Ovary (tissue), 10 donors: ENCODE measurements around the gene DBF4B. TPM values are rescaled to one million over a fixed set of nuclear protein-coding genes. Genes with fewer than 3 reads are reported as not detected.

Source experiments
- DNase-seq, 5 donors: peaks; one replicate each; pipeline ENCODE4 v3.0.0-alpha.2; 2019 to 2020
- H3K27ac ChIP-seq, 2 donors: fragments of 200-600 bp; one replicate each; pipeline versions ENCODE4 v1.5.1 to v1.8.0; 2019 to 2022
- H3K27me3 ChIP-seq: fragments of 200-600 bp; one replicate; pipeline ENCODE4 v1.8.0; 2022
- H3K36me3 ChIP-seq: fragments of 200-600 bp; sonication (generic); one replicate; pipeline ENCODE4 v1.5.1; 2019
- H3K4me1 ChIP-seq: one replicate; pipeline ENCODE4 v1.8.1; 2013; ENCODE audit warnings: mild to moderate bottlenecking, moderate library complexity; ENCODE audit not compliant: insufficient read depth
- H3K4me3 ChIP-seq: fragments of 200-600 bp; sonication (generic); one replicate; pipeline ENCODE4 v1.5.1; 2017
- H3K9me3 ChIP-seq, 2 donors: fragments of 200-600 bp in 1 of 2; sonication (generic) in 1 of 2; one replicate each; pipeline versions ENCODE4 v1.5.1 to v1.8.1; 2013 to 2019; ENCODE audit warnings: mild to moderate bottlenecking in 1 of 2, moderate library complexity in 1 of 2
- EP300 ChIP-seq: sonication (generic); formaldehyde crosslinking; IDR thresholded peaks from one replicate; pipeline ENCODE4 v1.6.1; 2017; ENCODE audit warnings: antibody characterized with exemption
- POLR2A ChIP-seq: fragments of 450-650 bp; IDR thresholded peaks from one replicate; pipeline ENCODE4 v1.6.1; 2017; ENCODE audit warnings: antibody characterized with exemption, mild to moderate bottlenecking, moderate library complexity
- WGBS, 3 donors: extraction: QIAGEN DNeasy Blood & Tissue Kit in 1 of 3; methylation state at CpG; one replicate each; pipeline versions ENCODE4 v1.1.5 to v1.1.7; 2013 to 2017; 5-methylcytosine and 5-hydroxymethylcytosine counted together
- intact Hi-C, 4 donors: fragments of 100-400 bp; cut with DNase I; formaldehyde crosslinking; loops; one replicate each; pipeline versions ENCODE4 v1.11.0 to v1.15.1; 2022 to 2023
- long read RNA-seq, 3 donors: library from polyadenylated mRNA in 2 of 3; unstranded in 2 of 3; transcript quantifications; one replicate each; pipeline ENCODE4 v2.0.0 and lab custom pipeline, GENCODE V29; 2021 to 2026
- polyA plus RNA-seq, 2 donors: library from polyadenylated mRNA; stranded (reverse); fragments of 200-250 nt in 1 of 2; fragments of 350-450 nt in 1 of 2; fragmentation: Illumina TruSeq in 1 of 2; extraction: RNeasy Lipid Tissue Mini Kit (QIAGEN cat#74804) in 1 of 2; gene quantifications; one replicate each; pipeline ENCODE4 v1.2.3, GENCODE V29; 2013 to 2014
- total RNA-seq, 7 donors: library from RNA; depleted of rRNA in 2 of 7; stranded (reverse); fragments of >200 nt in 2 of 7; fragmentation: NEBNext Ultra II Directional in 3 of 7; extraction: Animal tissue kit (Norgen Biotek cat#: 25700) in 3 of 7; gene quantifications; one replicate each; pipeline versions ENCODE4 v1.1.0 to v1.2.4, GENCODE V29; 2016 to 2023
- TF ChIP-seq, protein P1 (sequence below), 3 donors: fragments of 450-650 bp in 2 of 3; fragments of 200-600 bp in 1 of 3; IDR thresholded peaks; one replicate each; pipeline versions ENCODE4 v1.5.1 to v1.8.0; 2016 to 2022; ENCODE audit warnings: antibody characterized with exemption in 3 of 3, mild to moderate bottlenecking in 1 of 3
- donor health status: DM: no; HTN: no; CAD: no; lungs with moderate emphysema.
- donor health status: DM: no; HTN: no; CAD: no.
- donor health status: Bipolar disorder and iron deficiency.
- donor health status: DM: yes; HTN: yes; CAD: no.
- donor health status: DM: no; HTN: no; CAD: no.
- donor health status: DM: yes; HTN: yes; CAD: no.

DBF4B gene, protein sequence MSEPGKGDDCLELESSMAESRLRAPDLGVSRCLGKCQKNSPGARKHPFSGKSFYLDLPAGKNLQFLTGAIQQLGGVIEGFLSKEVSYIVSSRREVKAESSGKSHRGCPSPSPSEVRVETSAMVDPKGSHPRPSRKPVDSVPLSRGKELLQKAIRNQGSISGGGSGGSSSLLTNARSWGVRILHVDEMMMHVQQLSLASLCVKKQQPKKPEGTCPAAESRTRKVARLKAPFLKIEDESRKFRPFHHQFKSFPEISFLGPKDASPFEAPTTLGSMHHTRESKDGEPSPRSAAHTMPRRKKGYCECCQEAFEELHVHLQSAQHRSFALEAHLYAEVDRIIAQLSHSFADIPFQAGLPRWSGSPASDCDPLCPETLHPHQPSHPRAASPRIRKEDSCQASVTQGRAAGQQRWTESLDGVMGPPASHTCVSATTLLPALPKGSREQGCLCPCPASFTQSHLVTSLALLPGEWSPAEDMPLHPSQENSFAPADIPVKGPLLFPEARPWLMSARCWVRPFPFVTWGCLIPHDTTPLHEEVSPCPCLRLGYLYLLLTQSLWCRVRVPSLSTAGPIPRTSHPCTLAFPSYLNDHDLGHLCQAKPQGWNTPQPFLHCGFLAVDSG
- total RNA-seq (1 to 10 TPM; 3.1 to 9.7 (median 6.7) TPM), polyA plus RNA-seq (1 to 10 TPM; 5.6 to 6.8 TPM)
- long read RNA-seq, donor 1, transcript DBF4B-203 (5 exons, 775 nt) = major isoform, 5 of 20 reads
- long read RNA-seq, donor 1, partial matches to known transcripts = 2 of 20 reads
- long read RNA-seq, donor 1, other reads (novel, unspliced or antisense) = 10 of 20 reads
- long read RNA-seq, donor 2, partial matches to known transcripts = 0 of 5 reads
- long read RNA-seq, donor 2, other reads (novel, unspliced or antisense) = 0 of 5 reads
- long read RNA-seq, donor 3, partial matches to known transcripts = 0 of 3 reads
- long read RNA-seq, donor 3, other reads (novel, unspliced or antisense) = 3 of 3 reads

DNA sequence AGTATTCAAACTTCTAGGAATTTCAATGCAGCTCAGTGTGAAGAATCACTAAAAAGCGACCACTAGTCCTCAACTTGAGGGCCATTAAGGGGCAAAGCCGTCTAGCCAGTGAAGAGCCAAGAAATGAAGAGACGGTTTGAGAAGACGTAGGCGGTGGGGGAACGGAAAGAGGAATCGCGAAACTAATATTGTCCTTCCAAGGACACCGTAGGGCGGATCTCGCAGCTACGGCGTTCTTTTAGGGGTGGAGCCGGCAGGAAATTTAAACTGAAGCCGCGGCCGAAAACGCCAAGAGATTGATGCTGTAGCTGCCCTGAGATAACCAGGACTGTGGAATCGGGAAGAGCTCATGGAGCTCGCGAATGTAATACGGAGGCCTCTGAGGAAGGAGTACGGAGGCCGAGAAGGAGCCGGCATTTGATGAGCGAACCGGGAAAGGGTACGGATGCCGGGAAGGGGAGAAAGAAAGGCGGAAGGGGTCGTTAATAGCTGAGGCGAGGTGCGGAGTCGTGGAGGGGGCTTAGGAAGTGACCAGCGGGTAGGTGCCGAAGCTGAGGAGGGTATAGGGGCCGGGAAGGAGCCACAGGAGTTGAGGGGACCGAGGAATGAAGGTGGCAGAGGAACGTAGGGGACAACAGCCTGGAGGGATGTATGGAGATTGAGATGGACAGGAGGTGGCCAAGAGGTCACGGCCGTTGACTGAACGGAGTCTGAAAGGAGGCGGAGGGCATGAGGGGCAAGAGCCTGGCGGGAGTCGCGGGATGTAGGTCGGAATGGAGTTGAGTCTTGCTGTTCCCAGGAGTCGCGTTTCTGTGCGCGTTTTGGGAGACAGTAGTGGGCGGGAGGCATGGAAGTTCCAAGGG, at the start of gene DBF4B:
DBF4B (plus strand) TSS at position 265 of the 863 bp plus-strand sequence; CDS start at position 421, 156 bp downstream.
- intact Hi-C loops = no loop called here
- no peaks in the 10 kb centered on the region for H3K27me3 ChIP-seq
- no peaks in the 10 kb centered on the region for H3K9me3 ChIP-seq
- peak; percentile 76 to 85 (median 81) for DNase-seq
- 0 to 1% (median 0%) methylated on average over 52 of the region's 52 CpGs for WGBS, 3 donors
- H3K4me1 ChIP-seq = peaks cover 4% of the 10 kb centered on the region
- H3K27ac ChIP-seq = peak within 1 kb of the TSS; percentile 58 to 68
- no peaks in the 10 kb centered on the region for H3K36me3 ChIP-seq
- TF ChIP-seq POLR2A (peak; percentile 9), EP300 (peak; percentile 20)
- TF ChIP-seq, protein P1, sequence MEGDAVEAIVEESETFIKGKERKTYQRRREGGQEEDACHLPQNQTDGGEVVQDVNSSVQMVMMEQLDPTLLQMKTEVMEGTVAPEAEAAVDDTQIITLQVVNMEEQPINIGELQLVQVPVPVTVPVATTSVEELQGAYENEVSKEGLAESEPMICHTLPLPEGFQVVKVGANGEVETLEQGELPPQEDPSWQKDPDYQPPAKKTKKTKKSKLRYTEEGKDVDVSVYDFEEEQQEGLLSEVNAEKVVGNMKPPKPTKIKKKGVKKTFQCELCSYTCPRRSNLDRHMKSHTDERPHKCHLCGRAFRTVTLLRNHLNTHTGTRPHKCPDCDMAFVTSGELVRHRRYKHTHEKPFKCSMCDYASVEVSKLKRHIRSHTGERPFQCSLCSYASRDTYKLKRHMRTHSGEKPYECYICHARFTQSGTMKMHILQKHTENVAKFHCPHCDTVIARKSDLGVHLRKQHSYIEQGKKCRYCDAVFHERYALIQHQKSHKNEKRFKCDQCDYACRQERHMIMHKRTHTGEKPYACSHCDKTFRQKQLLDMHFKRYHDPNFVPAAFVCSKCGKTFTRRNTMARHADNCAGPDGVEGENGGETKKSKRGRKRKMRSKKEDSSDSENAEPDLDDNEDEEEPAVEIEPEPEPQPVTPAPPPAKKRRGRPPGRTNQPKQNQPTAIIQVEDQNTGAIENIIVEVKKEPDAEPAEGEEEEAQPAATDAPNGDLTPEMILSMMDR (IDR thresholded peaks at IDR 0.05) = no peak
- H3K4me3 ChIP-seq = peak within 1 kb of the TSS; percentile 62

DNA sequence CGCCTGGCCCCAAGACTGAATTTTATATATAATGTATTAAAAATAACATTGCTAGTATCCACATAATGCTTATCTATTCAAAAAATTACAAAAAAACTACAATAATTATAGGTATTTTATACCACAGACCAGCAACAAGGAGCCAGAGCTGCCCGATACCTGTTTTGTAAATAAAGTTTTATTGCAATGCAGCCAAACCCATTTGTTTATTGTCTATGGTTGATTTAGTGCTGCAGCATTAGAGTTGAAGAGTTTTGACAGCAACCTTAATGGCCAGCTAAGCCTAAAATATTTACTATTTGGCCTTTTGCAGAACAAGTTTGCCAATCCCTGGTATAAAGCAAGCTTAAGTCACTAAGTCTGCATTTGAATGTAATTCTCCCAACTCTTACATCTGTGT, 46.6 kb upstream of the DBF4B start:
- Histone ChIP-seq H3K9me3 (no peaks in the 10 kb centered on the region), H3K4me3 (no peak overlapping the region), H3K36me3 (no peaks in the 10 kb centered on the region), H3K4me1 (no peaks in the 10 kb centered on the region), H3K27ac (no peak overlapping the region), H3K27me3 (no peaks in the 10 kb centered on the region)
- TF ChIP-seq, protein P1 (IDR thresholded peaks at IDR 0.05) = no peak
- TF ChIP-seq EP300 (no peak), POLR2A (no peak)
- WGBS, 3 donors = 94 to 95% (median 94%) methylated on average over 2 of the region's 2 CpGs
- DNase-seq = no peak
- intact Hi-C loops = no loop called here

DNA sequence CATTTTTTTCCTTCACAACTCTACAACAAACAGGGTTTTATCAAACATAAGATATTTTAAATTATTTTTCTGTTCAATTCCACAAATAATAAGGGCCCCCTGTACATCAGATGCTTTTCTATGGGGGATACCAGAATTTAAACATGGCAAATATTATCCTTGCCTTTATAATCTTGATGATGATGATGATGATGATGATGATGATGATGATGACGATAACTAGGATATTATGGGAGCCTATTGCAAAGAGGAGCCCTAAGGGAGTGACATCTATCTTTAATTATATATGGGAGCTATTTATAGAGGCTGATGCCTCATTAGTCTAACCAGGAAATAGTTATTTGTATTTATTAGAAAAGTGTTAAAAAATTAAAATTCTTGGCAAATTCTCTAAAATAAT, 45.4 kb upstream of the DBF4B start:
- H3K27me3 ChIP-seq = no peaks in the 10 kb centered on the region
- H3K4me1 ChIP-seq = no peaks in the 10 kb centered on the region
- DNase-seq = no peak
- no peaks in the 10 kb centered on the region for H3K36me3 ChIP-seq
- no peak overlapping the region for H3K4me3 ChIP-seq
- 71 to 90% (median 86%) methylated on average over 1 of the region's 1 CpG for WGBS, 3 donors
- H3K27ac ChIP-seq = no peak overlapping the region
- intact Hi-C loops = no loop called here
- TF ChIP-seq EP300 = no peak
- no peaks in the 10 kb centered on the region for H3K9me3 ChIP-seq

DNA sequence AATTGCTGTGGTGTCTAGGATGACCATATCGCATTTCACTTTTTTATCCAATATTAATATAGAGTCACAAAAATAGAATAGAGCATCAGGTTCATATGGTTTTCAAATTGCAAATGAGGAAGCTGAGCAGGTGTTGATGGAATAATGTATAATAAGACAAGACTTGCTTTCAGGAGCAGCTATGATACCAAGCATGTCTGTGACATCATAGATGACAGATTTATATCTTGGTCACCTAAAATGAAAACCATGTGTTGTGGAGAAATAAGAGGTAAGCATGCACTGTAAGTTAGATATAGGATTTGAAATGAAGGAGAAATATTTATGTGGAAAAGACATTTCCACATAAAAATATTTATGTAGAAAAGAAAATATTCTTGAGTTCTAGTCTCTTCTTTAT, 43.6 kb upstream of the DBF4B start:
- Histone ChIP-seq H3K36me3 (no peaks in the 10 kb centered on the region), H3K9me3 (no peaks in the 10 kb centered on the region), H3K27me3 (no peaks in the 10 kb centered on the region), H3K4me3 (no peak overlapping the region), H3K27ac (no peak overlapping the region), H3K4me1 (no peaks in the 10 kb centered on the region)
- WGBS, 3 donors = 92 to 94% (median 94%) methylated on average over 1 of the region's 1 CpG
- TF ChIP-seq, protein P1 (IDR thresholded peaks at IDR 0.05) = no peak
- intact Hi-C loops = no loop called here
- DNase-seq = no peak
